ENCODE measurements around the gene RPTOR. TPM values are rescaled to one million over a fixed set of nuclear protein-coding genes. Genes with fewer than 3 reads are reported as not detected.
"Not testable (repeated sequence)": the region's sequence is repeated elsewhere in the genome, so short reads cannot be mapped to it uniquely, and the experiment has no call there.

RPTOR gene
- total and polyA plus RNA-seq, 2 experiments from 2014 or later = 13.2 to 37.9 TPM

DNA sequence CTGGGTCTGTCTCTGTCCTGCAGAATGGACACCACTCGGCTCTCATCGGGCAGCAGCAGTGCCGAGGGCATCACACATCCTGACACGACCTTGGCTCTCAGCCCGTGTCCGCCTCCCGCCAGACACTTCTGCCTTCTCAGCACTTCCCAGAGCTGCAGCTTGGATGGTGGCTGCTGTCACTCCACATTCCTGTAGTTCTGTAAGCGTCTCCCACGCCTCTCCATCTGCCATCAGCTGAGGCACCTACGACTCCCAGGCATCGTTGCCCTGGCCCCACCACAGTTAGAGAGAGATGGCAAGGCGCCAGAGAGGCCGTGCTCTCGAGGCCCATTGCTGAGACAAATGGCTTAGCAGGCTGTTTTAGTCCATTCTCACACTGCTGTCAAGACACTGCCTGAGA is 251.1 kb downstream of the RPTOR start:
- no peaks in the 10 kb centered on the region for H3K36me3 ChIP-seq
- peak; percentile 54 to 96 for DNase-seq (ENCODE audit: low read depth in 1 of 2, low spot score in 1 of 2)
- TF ChIP-seq, protein P1, sequence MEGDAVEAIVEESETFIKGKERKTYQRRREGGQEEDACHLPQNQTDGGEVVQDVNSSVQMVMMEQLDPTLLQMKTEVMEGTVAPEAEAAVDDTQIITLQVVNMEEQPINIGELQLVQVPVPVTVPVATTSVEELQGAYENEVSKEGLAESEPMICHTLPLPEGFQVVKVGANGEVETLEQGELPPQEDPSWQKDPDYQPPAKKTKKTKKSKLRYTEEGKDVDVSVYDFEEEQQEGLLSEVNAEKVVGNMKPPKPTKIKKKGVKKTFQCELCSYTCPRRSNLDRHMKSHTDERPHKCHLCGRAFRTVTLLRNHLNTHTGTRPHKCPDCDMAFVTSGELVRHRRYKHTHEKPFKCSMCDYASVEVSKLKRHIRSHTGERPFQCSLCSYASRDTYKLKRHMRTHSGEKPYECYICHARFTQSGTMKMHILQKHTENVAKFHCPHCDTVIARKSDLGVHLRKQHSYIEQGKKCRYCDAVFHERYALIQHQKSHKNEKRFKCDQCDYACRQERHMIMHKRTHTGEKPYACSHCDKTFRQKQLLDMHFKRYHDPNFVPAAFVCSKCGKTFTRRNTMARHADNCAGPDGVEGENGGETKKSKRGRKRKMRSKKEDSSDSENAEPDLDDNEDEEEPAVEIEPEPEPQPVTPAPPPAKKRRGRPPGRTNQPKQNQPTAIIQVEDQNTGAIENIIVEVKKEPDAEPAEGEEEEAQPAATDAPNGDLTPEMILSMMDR (IDR thresholded peaks at IDR 0.05; ENCODE audit: low read depth, low read length) = no peak
- no peak overlapping the region for H3K4me3 ChIP-seq
- H3K9me3 ChIP-seq (ENCODE audit: low read depth) = no peaks in the 10 kb centered on the region
- H3K4me1 ChIP-seq (ENCODE audit: low read depth) = peaks cover 16% of the 10 kb centered on the region
- peak overlapping the region; percentile 83 for H3K27ac ChIP-seq
- H3K27me3 ChIP-seq = no peaks in the 10 kb centered on the region

GRCh38 chr17:80796430-80796861 is 251.8 kb downstream of the RPTOR start:
- Histone ChIP-seq H3K27ac (peak overlapping the region; percentile 83), H3K4me3 (no peak overlapping the region), H3K9me3 (ENCODE audit: low read depth) (no peaks in the 10 kb centered on the region), H3K36me3 (no peaks in the 10 kb centered on the region), H3K27me3 (no peaks in the 10 kb centered on the region), H3K4me1 (ENCODE audit: low read depth) (peaks cover 12% of the 10 kb centered on the region)
- DNase-seq (ENCODE audit: low read depth in 1 of 2, low spot score in 1 of 2) = no peak
- TF ChIP-seq, protein P1 (IDR thresholded peaks at IDR 0.05; ENCODE audit: low read depth, low read length) = no peak

GRCh38 chr17:80797222-80797621 is 252.6 kb downstream of the RPTOR start:
- not testable (repeated sequence) for H3K36me3 ChIP-seq; DNase-seq (ENCODE audit: low read depth in 1 of 2, low spot score in 1 of 2); H3K4me3 ChIP-seq; H3K9me3 ChIP-seq (ENCODE audit: low read depth); H3K4me1 ChIP-seq (ENCODE audit: low read depth); H3K27ac ChIP-seq; H3K27me3 ChIP-seq

GRCh38 chr17:80797741-80798594 is 253.3 kb downstream of the RPTOR start:
- H3K36me3 ChIP-seq = no peaks in the 10 kb centered on the region
- H3K4me1 ChIP-seq (ENCODE audit: low read depth) = peaks cover 7% of the 10 kb centered on the region
- no peak overlapping the region for H3K4me3 ChIP-seq
- no peak overlapping the region for H3K27ac ChIP-seq
- no peaks in the 10 kb centered on the region for H3K9me3 ChIP-seq (ENCODE audit: low read depth)
- TF ChIP-seq, protein P1 (IDR thresholded peaks at IDR 0.05; ENCODE audit: low read depth, low read length) = no peak
- no peaks in the 10 kb centered on the region for H3K27me3 ChIP-seq
- no peak for DNase-seq (ENCODE audit: low read depth in 1 of 2, low spot score in 1 of 2)

GRCh38 chr17:80798595-80799537 is 254.2 kb downstream of the RPTOR start:
- H3K27me3 ChIP-seq = no peaks in the 10 kb centered on the region
- H3K27ac ChIP-seq = no peak overlapping the region
- H3K4me3 ChIP-seq = no peak overlapping the region
- H3K36me3 ChIP-seq = no peaks in the 10 kb centered on the region
- peaks cover 7% of the 10 kb centered on the region for H3K4me1 ChIP-seq (ENCODE audit: low read depth)
- DNase-seq (ENCODE audit: low read depth in 1 of 2, low spot score in 1 of 2) = no peak
- H3K9me3 ChIP-seq (ENCODE audit: low read depth) = no peaks in the 10 kb centered on the region
- TF ChIP-seq, protein P1 (IDR thresholded peaks at IDR 0.05; ENCODE audit: low read depth, low read length) = no peak

Data from cardiac muscle cell (in vitro differentiated cells and primary cell).